Hematopoietic multipotent progenitor cell treated with erythropoietin and hydrocortisone succinate and interleukin-3 and kit ligand, for 15 days (in vitro differentiated cells): ENCODE data around the gene REV1.
"Not testable (repeated sequence)": the region's sequence is repeated elsewhere in the genome, so short reads cannot be mapped to it uniquely, and the experiment has no call there.

ENCODE experiments used
- DNase-seq: peaks from one replicate; pipeline ENCODE4 v3.0.0-alpha.2; 2015; ENCODE audit warnings: low spot score

REV1 gene

DNA sequence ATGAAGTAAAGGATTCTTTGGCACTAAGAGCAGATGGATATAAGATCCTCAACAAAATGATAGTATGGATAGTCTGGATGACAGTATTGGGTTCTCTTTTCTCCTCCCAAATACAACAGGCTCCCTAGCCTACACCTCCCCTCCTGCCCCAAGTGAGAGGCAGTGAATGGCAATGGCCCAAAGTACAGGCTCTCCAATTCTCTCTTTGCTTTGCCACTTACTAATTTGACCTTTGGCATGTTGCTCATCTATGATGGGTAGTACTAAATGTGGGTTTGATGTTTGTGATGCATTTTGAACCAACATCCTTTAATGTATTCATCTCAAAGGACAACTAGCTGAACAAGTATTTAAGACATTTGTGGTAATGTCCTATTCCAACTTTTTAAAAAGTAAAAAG, 86.7 kb downstream of the REV1 start:
- DNase-seq: no peak

- no peak for DNase-seq
Measured at GRCh38 chr2:99401841-99402240, 88.0 kb downstream of the REV1 start.

GRCh38 chr2:99399795-99400194, 90.0 kb downstream of the REV1 start:
- DNase-seq: no peak

- DNase-seq: no peak
Measured at GRCh38 chr2:99399063-99399462, 90.8 kb downstream of the REV1 start.

GRCh38 chr2:99398303-99398702, 91.5 kb downstream of the REV1 start:
- DNase-seq: no peak

DNA sequence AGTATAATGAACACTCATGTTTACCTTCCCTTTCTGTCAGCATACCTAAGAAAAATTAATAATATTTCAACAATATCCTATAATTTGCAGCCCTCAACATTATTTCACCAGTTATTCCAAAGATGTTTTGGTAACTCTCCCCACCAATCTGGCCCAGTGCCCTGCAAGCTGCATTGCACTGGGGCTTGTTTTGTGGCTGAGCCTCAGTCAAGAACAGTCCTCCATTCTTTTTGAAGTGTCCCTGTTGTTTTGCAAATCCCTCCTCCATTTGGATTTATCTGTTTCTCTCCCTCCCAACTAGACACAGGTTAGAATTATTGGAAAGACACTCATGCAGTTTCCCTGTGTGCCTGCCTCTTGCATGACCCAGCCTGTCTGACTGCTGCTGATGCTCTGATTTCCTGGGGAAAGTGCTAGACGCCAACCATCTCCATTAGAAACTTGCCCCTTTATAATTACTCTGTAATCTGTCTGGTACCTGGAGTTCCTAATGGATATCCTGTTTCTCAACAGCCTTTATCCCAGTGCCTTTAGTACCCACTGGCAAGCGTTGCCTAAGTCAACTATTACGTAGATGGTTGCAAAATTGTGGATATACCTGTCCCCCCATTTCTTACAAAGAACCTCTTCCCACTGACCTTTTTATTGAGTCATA, 92.4 kb downstream of the REV1 start:
- no peak for DNase-seq

- no peak for DNase-seq
Measured at GRCh38 chr2:99395589-99396130, 94.2 kb downstream of the REV1 start.

DNA sequence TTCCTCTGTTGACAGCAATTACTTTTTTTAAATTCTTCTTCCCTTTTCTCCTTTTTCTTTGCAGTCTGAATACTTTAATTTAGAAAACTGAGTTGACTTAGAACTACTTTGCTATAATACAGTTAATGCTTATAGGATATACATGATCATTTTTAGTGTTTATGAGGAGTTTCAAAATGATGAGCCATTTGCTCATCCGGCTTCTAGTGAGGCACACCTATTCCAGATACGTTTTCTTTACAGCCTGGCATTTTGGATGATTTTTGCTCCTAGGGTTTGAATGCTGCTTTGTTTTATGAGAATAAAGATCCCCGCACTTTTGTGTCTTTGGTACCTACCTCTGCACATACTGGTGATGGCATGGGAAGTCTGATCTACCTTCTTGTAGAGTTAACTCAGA, 99.9 kb downstream of the REV1 start:
- no peak for DNase-seq

- no peak for DNase-seq
Measured at GRCh38 chr2:99389371-99389770, 100.4 kb downstream of the REV1 start.

- no peak for DNase-seq
Measured at GRCh38 chr2:99388892-99389291, 100.9 kb downstream of the REV1 start.

- no peak for DNase-seq
Measured at GRCh38 chr2:99386011-99386410, 103.8 kb downstream of the REV1 start.

DNA sequence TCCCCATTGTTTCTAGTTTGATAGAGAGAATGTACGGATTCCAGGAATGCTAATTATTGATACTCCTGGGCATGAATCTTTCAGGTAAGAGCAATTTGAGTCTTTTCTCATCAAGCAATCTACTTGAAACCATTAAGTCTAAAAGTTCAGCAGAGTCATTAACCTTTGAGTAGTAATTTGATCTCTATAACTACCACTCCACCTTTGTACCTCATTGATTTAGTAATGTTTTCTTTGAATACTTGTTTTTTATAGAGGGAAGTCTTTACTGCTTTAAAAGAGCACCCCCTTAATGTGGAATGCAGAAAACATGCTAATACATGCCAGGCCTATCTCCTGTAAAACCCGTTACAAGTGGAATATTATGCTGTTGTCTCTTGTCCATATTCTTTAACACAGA, 107.7 kb downstream of the REV1 start:
- no peak for DNase-seq

- no peak for DNase-seq
Measured at GRCh38 chr2:99380376-99381010, 109.3 kb downstream of the REV1 start.

DNA sequence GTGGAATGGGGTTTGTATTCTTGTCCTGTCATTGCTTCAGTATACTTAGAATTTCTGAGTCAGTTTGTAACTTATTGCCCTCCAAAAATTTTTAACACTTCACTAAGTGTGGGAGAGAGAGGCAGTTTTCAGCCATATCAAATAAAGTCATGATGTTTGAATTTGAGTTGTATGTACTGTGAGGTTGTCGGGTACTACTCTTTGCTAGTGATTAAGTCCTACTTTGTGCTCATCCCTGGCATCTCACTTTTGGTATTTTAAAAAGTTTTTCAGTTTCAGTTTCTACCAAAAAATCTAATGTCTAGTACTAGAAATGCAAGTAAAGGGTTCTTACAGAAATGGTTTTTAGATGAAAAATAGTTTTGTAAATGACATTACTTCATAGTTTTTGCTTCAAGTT, 111.9 kb downstream of the REV1 start:
- DNase-seq: no peak

- DNase-seq: no peak
Measured at GRCh38 chr2:99376254-99376864, 113.5 kb downstream of the REV1 start.

DNA sequence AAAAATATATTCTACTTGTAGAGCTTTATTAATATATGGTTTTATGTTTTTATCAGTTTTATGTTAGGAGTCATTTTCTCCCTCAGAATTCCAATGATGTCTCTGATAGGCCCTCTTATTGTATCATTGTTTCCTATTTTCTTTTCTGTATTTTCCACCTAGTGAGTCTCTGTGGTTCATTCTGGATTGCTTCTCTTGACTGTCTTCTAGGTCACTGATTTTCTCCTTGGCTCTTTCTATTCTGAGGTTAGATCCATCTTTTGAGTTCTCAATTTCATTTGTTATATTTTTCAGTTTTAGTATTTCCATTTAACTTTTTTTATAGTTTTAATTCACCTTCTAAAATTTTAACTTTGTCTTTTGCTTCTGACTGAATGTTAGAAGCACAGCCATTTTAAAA, 115.1 kb downstream of the REV1 start:
- no peak for DNase-seq

DNA sequence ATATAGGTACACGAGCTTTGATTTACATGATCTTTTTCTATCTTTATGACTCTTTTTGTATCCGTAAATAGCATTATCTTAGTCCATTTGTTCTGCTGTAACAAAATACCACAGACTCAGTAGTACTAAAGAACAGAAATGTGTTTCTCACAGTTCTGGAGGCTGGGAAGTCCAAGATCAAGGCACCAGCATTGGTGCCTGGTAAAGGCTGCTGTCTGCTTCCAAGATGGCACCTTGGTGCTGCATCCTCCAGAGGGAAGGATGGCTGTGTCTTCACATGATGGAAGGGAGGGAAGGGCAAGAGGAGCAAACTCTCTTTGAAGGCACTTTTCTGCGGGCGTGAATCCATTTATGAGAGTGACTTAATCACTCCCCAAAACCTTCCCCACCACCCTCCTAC, 116.7 kb downstream of the REV1 start:
- DNase-seq: no peak

GRCh38 chr2:99368854-99369253, 121.0 kb downstream of the REV1 start:
- not testable (repeated sequence) for DNase-seq

- DNase-seq: no peak
Measured at GRCh38 chr2:99365661-99366060, 124.2 kb downstream of the REV1 start.

- DNase-seq: no peak
Measured at GRCh38 chr2:99356853-99357252, 133.0 kb downstream of the REV1 start.

DNA sequence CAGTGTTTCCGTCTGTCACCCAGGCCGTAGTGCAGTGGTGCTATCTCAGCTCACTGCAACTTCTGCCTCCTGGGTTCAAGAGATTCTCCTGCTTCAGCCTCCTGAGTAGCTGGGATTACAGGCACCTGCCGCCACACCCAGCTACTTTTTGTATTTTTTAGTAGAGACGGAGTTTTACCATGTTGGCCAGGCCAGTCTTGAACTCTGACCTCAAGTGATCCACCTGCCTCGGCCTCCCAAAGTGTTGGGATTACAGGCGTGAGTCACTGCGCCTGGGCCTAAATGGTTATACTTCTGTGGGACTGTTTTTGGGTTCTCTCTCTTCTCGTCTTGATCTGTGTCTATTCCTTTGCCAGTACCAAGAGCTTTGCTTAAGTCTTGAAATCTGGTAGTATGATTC, 135.0 kb downstream of the REV1 start:
- not testable (repeated sequence) for DNase-seq

DNA sequence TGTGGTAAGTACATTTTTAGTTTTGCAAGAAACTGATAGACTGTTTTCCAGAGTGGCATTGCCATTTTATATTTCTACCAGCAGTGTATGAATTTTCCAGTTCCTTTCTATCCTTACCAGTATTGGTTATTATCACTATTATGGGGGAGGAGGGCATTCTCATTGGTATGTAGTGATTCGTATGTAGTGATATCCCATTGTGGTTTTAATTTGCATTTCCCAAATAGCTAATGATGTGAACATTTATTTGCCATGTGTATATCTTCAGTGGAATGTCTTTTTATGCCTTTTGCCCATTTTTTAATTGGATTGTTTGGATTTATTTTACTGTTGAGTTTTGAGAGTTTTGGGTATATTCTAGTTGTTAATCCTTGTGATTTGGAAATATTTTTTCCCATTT, 135.7 kb downstream of the REV1 start:
- DNase-seq: no peak
